ENCODE data around the gene KCNJ10. TPM values are rescaled to one million over a fixed set of nuclear protein-coding genes. Genes with fewer than 3 reads are reported as not detected.

Gene KCNJ10
- total and polyA plus RNA-seq, 12 donors, result 0.11 to 0.32 (median 0.13) TPM; not detected in 7

GRCh38 chr1:160096274-160097116 is 26.5 kb upstream of the KCNJ10 start:
- H3K36me3 ChIP-seq (replicated peaks in 1 of 2), result peaks cover 0 to 18% of the 10 kb centered on the region in 2 donors
- H3K27ac ChIP-seq, result no peak overlapping the region
- H3K4me1 ChIP-seq (replicated peaks in 1 of 2), result peaks cover 8 to 18% of the 10 kb centered on the region in 2 donors
- no peaks in the 10 kb centered on the region for H3K27me3 ChIP-seq
- no peak for TF ChIP-seq POLR2A (IDR thresholded peaks at IDR 0.05)
- no peak for TF ChIP-seq CTCF (IDR thresholded peaks at IDR 0.05)
- peak in 5 of 7 donors; percentile 42 to 78 (median 60) for DNase-seq
- no peaks in the 10 kb centered on the region for H3K9me3 ChIP-seq (replicated peaks in 1 of 3)
- no peak overlapping the region for H3K4me3 ChIP-seq
- 61 to 79% (median 74%) methylated on average over 2 to 4 of the region's 4 CpGs for WGBS, 4 donors
- intact Hi-C loops (cut with DNase I), result loop anchor here in 1 of 2 donors (10.0 kb wide), 1 partner anchor 152 kb away; the partner anchor contains the start of gene IGSF9

- no peak overlapping the region for H3K4me3 ChIP-seq
- DNase-seq, result no peak
- H3K27ac ChIP-seq, result no peak overlapping the region
- WGBS, 4 donors, result 95 to 100% (median 96%) methylated on average over 2 to 4 of the region's 4 CpGs
- peaks cover 0 to 18% of the 10 kb centered on the region in 2 donors for H3K36me3 ChIP-seq (replicated peaks in 1 of 2)
- H3K9me3 ChIP-seq (replicated peaks in 1 of 3), result no peaks in the 10 kb centered on the region
- intact Hi-C loops (cut with DNase I), result loop anchor here in 1 of 2 donors (10.0 kb wide), 1 partner anchor 151 kb away; the partner anchor contains the start of gene IGSF9
- TF ChIP-seq POLR2A (IDR thresholded peaks at IDR 0.05) (no peak), CTCF (IDR thresholded peaks at IDR 0.05) (no peak)
- H3K4me1 ChIP-seq (replicated peaks in 1 of 2), result peaks cover 3 to 18% of the 10 kb centered on the region in 2 donors
- H3K27me3 ChIP-seq, result no peaks in the 10 kb centered on the region
These were observed 25.6 kb upstream of the KCNJ10 start for GRCh38 chr1:160095382-160096105.

- H3K27me3 ChIP-seq, result no peaks in the 10 kb centered on the region
- no peaks in the 10 kb centered on the region for H3K9me3 ChIP-seq (replicated peaks in 1 of 3)
- no peak overlapping the region for H3K4me3 ChIP-seq
- TF ChIP-seq CTCF (IDR thresholded peaks at IDR 0.05) (no peak), POLR2A (IDR thresholded peaks at IDR 0.05) (no peak)
- intact Hi-C loops (cut with DNase I), result loop anchor here (5.0 to 10.0 kb wide), 2 partner anchors 150 to 277 kb away; partner anchors contain the start of gene IGSF9 (in 1 of the 2)
- WGBS, 4 donors, result 79 to 95% (median 92%) methylated on average over 5 to 14 of the region's 14 CpGs
- no peak overlapping the region for H3K27ac ChIP-seq
- peaks cover 3 to 18% of the 10 kb centered on the region in 2 donors for H3K4me1 ChIP-seq (replicated peaks in 1 of 2)
- no peak for DNase-seq
- H3K36me3 ChIP-seq (replicated peaks in 1 of 2), result peaks cover 0 to 18% of the 10 kb centered on the region in 2 donors
These were observed 24.8 kb upstream of the KCNJ10 start for GRCh38 chr1:160094806-160095205.

- H3K27me3 ChIP-seq, result no peaks in the 10 kb centered on the region
- H3K4me1 ChIP-seq (replicated peaks in 1 of 2), result peaks cover 1 to 18% of the 10 kb centered on the region in 2 donors
- 88 to 93% (median 91%) methylated on average over 4 of the region's 4 CpGs for WGBS, 4 donors
- H3K27ac ChIP-seq, result no peak overlapping the region
- no peak overlapping the region for H3K4me3 ChIP-seq
- DNase-seq, result no peak
- peaks cover 0 to 18% of the 10 kb centered on the region in 2 donors for H3K36me3 ChIP-seq (replicated peaks in 1 of 2)
- no peaks in the 10 kb centered on the region for H3K9me3 ChIP-seq (replicated peaks in 1 of 3)
- no peak for TF ChIP-seq CTCF (IDR thresholded peaks at IDR 0.05)
- no peak for TF ChIP-seq POLR2A (IDR thresholded peaks at IDR 0.05)
- intact Hi-C loops (cut with DNase I), result loop anchor here (5.0 to 10.0 kb wide), 2 partner anchors 149 to 278 kb away; partner anchors contain the start of gene IGSF9 (in 1 of the 2)
These were observed 24.3 kb upstream of the KCNJ10 start for GRCh38 chr1:160094291-160094625.
